ENCODE results near the gene DNAJB6.

The DNAJB6 gene

DNA sequence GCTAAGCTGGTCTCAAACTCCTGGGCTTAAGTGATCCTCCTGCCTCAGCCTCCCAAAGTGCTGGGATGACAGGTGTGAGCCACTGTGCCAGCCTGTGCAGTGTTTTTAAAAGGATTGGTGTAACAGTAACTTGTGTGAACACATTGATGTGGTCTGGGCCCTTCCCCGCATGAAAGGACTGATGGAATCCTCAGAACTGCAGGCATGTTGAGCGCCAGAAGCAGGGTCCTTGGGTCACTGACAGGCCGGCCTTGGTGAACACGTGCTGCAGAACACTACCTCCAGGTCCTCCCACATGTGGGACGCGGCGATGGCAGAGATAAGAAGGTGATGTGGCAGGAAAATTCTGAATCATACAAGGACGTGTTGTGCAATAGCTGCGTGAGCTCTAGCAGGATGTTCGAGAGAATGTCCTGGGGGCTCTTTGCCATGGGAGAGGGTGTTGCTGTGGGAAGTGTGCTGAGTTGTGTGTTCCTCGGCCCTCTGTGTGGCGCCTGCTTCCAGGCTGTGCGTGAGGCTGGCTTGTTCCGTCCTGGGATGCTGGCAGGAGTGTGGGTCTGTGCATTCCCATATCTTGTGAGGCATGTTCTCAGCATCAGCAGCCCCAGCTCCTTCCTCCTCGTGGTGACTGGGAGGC is 68.2 kb downstream of the DNAJB6 start:
- H3K27ac ChIP-seq = peak overlapping the region in 2 of 21 experiments; percentile 9 to 60
- H3K4me3 ChIP-seq = no peak overlapping the region

DNA sequence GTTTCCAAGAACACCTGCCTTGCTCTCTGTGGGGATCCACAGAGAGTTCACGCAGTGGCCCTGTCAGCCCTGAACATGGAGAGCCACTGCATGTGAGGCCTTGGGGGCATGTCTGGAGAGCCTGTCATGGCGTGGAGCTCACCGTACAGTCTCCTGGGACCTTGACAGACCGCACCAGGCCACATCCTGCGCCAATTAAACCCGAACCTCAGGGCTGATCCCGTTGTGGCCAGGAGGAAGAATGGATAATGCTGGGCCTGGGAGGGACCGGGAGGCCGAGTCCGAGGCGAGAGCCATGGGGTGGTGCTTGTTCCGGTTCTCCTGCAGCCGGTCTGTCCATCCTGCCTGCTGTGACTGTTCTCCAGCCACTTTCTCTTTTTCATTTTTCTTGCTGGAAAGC is 68.7 kb downstream of the DNAJB6 start:
- H3K27ac ChIP-seq = peak overlapping the region in 2 of 21 experiments; percentile 9 to 60
- no peak overlapping the region for H3K4me3 ChIP-seq

DNA sequence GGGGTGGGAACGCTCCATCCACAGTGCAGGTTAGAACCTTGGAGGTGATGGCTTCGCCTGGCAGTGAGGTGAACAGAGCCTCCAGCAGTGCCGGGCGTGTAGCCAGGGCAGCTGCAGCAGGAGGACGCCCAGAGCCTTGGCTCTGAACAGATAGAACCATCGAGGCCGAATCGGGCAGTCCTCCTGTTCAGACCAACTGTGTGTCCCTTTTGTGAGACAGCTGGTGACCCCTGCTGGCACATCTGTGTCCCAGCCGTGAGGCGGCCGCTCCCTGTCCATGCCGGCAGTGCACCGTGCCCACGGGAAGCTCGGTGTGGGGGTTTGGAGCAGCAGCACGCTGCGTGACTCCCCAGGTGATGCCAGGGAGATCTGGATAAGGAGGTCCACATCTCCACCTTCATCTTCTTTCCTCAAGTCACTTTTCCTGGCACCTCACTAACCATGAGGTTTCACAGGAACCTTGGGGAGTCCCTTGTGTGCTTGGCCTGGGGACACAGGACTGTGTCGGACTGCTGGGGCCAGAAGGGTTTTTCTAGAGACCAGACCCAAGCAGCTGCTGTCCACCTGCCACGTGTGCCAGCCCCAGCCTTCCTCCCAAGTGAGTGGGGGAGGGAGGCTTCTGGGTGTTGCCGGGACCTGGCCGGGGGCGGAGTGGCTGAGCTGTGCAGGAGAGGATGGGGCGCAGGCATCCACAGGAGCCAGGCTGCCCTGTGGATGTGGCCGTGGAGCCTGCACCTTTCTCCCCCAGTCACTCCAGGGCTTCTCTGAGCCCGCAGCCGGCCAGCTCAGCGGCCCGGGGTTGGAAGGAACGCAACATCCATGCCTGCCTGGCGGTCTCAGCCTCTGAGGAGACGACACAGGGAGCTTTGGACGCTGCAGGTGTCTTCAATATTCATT is 69.4 kb downstream of the DNAJB6 start:
- H3K27ac ChIP-seq = peak overlapping the region in 1 of 21 experiments; percentile 9
- H3K4me3 ChIP-seq = no peak overlapping the region

DNA sequence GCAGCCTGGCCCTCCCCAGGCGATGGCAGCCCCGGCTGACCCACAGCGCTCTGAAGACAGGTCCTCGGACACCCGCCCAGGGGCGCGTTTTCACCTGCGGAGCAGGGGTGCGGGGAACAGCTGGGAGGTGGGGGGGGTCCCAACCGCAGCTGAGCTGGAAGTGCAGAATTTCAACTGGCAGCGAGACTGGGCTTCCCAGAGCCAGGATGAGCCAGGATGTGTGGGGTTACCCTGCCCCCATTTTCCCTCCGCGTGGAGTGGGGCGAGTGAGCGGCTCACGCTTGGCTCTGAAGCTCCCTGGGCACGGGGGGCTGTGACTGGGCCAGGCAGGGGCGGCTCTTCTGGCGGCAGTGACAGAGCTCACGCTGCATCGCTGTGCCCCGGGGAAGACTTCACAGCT is 70.2 kb downstream of the DNAJB6 start:
- no peak overlapping the region for H3K4me3 ChIP-seq
- H3K27ac ChIP-seq = no peak overlapping the region

DNA sequence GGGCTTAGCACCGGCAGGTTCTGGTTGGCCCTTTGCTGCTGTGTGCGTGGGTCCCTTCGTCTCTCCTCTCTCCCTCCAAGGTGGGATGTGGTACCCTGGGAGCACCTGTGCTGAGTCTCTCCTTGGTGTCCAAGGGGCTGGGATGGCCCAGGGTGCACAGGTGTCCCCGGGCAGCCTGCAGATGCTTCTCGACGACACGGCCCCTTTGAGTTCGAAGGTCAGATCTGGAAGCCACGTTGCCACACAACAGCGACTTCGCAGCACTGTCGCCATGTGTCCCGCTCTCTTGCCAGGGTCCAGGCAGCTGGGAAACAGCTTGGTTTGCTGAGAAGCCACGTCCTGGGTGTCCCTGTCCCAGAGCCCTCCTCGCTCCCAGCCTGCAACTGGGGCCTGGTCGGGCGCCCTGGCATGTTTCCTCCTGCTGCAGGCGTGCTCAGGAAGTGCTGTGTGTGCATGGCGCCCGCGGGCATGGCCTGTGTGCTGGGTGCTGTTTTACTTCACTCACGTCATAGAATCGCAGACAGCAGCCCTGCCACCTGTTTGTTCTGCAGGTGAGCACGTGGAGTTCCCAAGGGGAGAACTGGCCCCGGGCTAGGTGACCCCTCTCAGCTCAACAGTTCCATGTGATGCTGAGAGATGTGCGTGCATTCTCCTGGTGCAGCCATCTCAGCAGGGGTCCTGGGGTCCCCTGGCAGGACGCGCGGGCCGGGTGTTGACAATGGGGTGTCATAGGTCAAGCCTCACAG is 70.9 kb downstream of the DNAJB6 start:
- H3K27ac ChIP-seq = no peak overlapping the region

DNA sequence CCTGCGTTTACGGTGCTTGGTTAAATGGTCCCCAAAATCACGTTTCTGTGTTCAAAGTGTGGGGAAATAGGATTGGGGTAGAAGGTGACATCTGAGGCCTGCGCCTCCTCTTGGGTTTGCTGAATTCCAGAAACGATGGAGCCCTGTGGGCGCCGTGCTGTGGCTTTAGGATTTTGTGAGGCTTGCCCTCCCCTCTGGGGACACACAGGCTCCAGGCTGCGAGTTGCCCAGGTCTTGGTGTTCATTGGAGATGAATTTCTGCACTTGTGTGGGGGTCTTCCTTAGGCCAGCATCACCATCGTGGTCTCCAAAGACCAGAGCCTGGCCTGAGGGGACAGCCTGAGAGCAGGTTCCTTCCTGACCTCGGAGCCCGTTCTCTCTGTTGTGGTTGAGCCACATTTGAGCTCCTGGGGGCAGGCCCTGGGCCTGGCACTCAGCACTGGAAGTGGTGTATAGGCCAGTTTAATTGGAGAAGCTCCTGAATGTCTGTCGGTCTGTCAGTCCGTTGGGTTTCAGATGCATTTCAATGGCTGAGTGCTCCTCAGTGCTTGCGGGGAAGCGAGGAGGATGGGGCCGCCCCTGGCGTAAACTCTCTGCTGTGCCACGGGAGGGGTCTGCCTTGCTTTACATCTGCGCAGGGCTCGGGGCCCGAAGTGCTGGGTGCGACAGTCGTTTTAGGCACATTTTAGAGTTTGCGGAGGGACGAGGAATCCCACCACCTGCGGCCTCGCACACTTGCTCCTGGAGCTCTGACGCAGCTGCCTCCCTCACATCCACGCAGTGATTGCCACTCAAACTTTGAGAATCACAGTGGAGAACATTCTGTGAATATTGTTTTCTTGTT is 71.7 kb downstream of the DNAJB6 start:
- H3K27ac ChIP-seq = no peak overlapping the region
- no peak overlapping the region for H3K4me3 ChIP-seq

More for the DNA sequence above, 70.9 kb downstream of the DNAJB6 start:
- no peak overlapping the region for H3K4me3 ChIP-seq

DNA sequence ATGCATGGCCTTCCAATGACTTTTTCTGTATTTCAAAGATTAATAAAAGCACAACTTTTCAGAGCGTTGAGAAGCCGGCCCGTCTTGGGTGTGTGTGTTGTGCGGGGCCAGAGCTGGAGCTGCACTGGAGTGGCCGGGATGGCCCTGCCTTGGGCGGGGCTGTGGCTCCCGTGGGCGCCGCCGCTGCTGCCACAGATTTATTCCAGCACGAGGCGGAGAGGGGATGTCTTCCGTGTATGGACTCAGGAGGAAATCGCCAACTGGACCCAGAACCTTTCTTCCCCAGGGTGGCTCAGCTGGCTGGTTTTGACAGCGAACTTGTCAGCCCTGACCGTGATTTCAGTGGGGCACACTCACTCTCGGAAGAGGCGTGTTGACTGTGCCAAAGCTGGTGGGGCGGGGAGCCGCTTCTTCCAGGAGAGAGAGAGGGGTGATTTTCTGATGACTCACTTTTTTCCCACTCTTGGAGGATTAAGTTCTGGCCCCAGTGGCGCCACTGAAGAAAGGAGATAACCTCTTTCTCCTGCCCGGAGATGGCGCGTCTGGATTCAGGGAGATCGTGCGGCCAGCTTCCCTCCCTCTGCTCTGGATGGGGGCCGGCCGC is 72.4 kb downstream of the DNAJB6 start:
- Histone ChIP-seq H3K4me3 (no peak overlapping the region), H3K27ac (no peak overlapping the region)

DNA sequence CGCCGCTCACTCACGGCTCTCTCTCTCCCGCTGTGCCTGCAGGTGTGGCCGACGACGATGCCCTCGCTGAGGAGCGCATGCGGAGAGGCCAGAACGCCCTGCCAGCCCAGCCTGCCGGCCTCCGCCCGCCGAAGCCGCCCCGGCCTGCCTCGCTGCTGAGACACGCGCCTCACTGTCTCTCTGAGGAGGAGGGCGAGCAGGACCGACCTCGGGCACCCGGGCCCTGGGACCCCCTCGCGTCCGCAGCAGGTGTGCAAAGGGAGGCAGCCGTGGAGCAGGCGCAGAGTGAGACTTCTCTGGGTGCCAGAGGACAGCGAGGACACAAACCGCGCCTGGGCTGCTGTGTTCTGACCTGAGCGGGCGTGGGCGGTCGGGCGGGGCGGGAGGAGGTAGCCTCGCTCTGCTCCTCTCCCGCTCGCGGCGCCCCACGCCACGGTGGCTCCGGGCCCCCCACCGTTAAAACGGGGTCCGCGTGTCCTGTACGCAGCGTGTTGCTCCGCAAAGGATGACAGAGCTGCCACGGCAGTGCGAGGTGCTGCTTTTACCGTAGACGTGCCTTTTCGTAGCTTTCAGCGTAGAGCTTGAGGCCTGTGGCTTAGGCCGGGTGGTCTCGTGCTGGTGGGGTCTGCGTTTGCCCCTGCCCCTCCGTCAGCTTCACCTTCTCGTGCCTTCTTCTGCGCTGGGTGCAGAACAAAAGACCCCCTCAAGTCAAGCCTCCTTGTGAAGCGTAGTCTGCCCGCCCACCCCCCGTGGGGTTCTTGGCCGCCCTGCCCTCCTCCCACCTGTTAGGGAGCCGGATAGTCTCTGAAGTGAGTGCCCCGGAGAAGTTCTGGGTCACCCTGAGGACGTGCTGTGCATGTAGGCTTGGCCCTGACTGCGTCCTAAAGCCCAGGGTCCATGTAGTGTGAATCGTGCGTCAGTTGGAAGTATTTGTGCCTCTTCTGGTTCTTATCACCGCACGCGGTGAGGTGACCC is 73.2 kb downstream of the DNAJB6 start:
- no peak overlapping the region for H3K4me3 ChIP-seq
- H3K27ac ChIP-seq = no peak overlapping the region

DNA sequence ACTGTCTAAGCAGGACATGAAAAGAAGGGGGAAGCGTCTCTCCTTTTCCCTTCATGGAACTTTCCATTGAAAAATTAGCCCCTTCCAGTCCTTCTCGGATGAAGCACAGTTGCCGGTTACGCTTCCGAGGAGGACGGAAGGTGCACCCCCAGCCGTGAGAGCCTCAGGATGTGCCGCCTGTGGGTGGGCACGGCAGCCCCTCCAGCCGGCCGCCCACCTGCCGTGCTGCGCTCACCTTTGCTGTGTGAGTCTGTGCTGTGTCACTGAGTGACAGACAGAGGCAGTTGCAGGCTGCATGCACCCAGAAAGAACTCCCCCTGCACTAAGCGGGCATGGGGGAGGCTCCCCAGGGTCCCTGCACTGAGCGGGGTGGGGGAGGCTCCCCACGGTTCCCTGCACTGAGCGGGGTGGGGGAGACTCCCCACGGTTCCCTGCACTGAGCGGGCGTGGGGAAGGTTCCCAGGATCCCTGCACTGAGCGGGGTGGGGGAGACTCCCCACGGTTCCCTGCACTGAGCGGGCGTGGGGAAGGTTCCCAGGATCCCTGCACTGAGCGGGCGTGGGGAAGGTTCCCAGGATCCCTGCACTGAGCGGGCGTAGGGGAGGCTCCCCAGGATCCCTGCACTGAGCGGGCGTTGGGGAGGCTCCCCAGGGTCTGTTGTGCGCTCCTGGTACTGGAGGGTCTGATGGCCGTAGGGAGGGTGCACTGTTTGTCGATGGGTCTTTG is 74.2 kb downstream of the DNAJB6 start:
- no peak overlapping the region for H3K27ac ChIP-seq
- no peak overlapping the region for H3K4me3 ChIP-seq

DNA sequence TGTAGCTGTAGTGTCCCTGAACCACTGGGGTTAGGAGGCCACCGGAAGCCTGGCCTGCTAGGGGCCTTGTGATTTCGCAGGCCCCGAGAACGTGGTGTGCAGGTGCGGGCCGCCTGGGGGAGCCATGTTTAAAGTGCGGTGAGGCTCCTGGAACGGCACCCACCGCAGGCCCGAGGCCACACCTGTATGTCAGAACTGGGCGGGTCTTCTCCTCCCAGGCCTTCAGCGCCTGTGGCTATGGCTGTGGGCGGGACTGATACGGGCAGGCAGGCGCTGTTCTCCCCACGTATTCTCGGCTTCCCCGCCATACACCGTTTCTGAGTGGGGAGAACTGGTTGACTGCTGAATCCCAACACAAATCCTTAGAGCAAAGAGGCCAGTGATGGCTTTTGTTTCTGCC is 74.8 kb downstream of the DNAJB6 start:
- H3K4me3 ChIP-seq = no peak overlapping the region
- peak overlapping the region in 2 of 21 experiments; percentile 36 to 65 for H3K27ac ChIP-seq

DNA sequence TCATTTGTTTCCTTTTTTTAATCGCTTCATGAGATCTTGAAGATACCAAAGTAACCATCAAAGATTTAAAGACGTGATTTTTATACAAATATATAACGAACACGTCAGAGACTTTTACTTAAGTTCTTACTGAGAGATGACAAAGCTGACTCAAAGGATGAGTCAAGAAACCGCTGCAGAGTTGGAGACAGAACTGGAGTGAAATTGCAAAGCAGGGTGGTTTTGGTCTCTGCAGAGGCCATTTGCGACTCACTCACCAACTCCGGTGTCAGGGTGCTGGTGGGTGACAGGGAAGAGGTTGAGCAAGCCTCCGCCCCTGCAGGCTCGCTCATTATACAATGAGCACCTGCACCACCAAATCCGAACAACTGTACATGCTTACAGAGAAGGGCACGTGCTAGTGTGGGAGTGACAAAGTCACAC is 75.2 kb downstream of the DNAJB6 start:
- Histone ChIP-seq H3K27ac (peak overlapping the region in 1 of 21 experiments; percentile 65), H3K4me3 (no peak overlapping the region)

DNA sequence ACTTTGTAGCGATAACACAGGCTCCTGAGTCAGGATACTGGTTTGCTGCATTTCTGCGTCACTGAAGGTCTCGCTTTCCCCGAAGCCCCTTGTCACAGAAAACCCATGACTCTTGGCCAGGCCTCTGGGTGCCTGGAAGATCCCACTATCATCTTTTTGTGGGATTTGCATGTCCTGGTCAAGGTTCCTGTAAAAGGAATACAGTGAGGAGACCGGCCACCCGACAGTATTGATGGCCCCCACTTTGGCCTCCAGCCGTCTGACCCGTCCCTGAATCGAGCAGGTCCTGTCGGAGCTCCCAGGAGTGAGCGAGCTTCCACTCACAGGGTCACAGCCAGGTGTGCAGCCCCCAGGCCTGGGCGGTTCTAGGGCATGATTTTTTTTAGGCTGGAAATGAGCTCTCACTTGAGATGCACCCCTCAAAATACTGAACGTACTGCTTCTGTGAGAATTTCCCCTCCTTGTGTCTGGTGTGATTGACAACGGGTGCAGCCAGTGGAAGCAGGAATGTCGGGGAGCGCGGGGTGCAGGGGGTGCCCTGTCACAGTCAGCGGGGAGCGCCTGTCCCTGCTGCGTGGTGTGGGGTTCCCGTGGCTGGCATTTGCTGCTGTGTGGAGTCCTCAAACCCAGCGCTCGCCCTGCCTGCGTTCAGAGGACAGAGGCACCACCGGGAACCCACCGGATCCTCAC is 75.8 kb downstream of the DNAJB6 start:
- Histone ChIP-seq H3K4me3 (no peak overlapping the region), H3K27ac (no peak overlapping the region)

DNA sequence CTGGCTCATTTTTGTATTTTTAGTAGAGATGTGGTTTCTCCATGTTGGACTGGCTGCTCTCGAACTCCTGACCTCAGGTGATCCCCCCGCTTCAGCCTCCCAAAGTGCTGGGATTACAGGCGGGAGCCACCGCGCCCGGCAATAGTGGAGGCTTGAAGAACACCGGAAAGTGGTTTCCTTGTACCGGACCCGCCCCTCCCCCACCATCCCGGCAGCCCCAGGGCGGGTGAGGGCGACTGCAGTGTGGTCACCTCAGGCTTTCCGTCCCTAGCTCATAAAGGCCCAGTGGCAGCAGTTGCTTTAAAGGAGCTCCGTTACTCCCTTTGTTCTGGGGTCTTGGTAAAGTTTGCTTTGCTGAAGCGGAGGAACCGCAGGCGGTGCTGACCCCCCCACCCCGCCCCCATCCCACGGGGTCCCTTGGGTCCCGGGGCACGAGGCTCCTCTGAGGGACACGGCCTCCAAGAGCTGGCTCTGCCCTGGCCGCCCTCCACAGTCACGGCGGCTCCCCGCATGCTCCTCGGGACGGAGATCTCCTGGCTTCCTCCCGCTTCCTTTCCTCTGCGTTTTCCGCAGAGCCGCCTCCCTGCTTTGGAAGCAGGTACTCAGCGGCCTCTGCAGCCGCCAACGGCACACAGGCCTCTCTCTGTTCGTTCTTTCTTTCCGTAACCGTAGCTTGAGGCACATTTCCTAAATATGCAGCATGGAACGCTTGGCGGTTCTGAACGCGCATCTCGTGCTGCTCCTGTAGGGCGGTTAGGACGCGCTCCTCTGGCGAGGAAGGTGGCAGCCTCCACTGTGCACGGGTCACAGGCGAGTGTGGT is 77.3 kb downstream of the DNAJB6 start:
- H3K27ac ChIP-seq = no peak overlapping the region
- no peak overlapping the region for H3K4me3 ChIP-seq

DNA sequence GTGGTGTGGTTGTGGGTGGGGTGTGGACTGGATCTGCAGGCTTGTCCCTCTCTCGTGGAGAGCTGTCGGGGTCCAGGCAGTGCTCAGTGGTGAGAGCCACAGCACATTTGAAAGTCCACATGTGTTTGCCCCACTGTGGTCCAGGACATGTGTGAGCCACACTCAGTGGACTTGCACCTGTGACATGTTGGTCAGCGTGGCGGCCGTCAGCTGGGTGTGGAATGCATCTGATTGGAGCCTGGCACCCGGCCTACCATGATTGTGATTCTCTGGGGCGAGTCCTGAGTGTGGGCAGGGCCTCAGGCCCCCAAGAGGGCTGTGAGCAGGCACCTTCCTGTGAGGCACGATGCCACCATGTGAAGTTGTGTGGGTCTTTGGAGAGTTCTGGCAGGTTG is 77.9 kb downstream of the DNAJB6 start:
- Histone ChIP-seq H3K27ac (no peak overlapping the region), H3K4me3 (no peak overlapping the region)

DNA sequence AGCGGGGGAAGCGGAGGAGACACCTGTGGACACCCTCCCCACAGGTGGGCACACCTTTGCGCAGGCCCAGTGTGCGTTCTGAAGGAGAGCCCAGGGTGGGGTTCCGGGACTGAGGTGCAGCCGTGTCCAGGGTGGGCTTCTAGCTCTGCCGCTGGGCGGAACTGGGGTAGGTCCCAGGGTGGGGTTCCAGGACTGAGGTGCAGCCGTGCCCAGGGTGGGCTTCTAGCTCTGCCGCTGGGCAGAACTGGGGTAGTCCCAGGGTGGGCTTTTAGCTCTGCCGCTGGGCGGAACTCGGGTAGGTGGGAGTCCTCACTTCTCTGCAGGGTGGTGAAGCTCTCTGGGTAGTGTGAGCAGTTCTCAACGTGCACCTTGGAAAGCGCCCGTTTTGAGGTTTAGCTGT is 78.7 kb downstream of the DNAJB6 start:
- Histone ChIP-seq H3K27ac (no peak overlapping the region), H3K4me3 (no peak overlapping the region)

DNA sequence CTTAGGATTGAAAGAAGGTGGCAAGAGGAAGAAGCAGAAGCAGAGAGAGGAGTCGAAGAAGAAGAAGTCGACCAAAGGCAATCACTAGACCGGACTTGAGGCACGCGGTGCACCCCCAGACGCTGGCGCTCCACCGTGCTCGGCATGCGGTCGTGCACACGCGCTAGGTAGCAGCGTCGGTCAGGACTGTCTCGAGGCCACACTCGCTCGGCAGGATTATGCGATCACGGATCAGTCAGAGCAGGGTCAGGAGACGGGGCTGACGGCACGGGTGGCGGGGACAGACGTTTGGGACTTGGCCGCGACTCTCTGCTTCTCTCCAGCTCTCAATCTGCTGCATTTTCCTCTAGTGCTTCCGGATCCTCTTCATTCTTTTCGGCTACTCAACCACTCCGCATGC is 79.2 kb downstream of the DNAJB6 start:
- no peak overlapping the region for H3K27ac ChIP-seq
- H3K4me3 ChIP-seq = no peak overlapping the region

All from skin epidermis (tissue), 12 donors.